Bladder microvascular endothelial cell (primary cell): Measurements from ENCODE around the gene MDM4. TPM values are rescaled to one million over a fixed set of nuclear protein-coding genes. Genes with fewer than 3 reads are reported as not detected.

Experiments used
- total RNA-seq: library from RNA; depleted of rRNA; stranded (reverse); fragments of >200 nt; gene quantifications from 2 replicates; pipeline ENCODE4 v1.2.3, GENCODE V29; 2014

The MDM4 gene, protein sequence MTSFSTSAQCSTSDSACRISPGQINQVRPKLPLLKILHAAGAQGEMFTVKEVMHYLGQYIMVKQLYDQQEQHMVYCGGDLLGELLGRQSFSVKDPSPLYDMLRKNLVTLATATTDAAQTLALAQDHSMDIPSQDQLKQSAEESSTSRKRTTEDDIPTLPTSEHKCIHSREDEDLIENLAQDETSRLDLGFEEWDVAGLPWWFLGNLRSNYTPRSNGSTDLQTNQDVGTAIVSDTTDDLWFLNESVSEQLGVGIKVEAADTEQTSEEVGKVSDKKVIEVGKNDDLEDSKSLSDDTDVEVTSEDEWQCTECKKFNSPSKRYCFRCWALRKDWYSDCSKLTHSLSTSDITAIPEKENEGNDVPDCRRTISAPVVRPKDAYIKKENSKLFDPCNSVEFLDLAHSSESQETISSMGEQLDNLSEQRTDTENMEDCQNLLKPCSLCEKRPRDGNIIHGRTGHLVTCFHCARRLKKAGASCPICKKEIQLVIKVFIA
- 12.8 and 43.1 TPM in 2 replicates for total RNA-seq

DNA sequence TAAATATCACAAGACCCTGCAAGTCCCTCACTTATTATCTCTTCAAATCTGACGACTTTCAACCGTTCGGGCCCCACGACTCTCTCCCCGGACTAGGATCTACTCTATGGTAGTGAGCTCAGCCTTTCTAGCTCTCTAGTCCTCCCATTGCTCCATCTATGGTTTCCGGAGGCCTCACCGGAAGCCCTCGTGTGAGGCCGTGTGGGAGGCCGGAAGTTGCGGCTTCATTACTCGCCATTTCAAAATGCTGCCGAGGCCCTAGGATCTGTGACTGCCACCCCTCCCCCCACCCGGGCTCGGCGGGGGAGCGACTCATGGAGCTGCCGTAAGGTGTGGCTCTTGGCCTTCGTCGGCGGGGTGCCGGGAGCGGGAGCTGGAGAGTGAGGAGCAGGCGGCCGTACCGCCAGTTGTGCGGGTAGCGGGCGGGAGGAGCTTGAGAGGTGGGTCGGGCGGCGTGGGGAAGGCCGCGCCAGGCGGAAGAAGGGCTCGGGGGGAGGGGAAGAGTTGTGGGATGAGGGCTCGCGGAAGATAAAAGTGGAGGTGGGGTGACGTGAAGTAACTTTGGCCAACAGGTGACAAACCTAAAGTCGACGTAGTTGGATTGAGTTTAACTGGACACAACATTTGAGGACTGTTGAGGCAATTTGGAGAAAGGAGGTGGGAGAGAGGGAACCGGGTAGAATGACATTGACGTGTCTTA, at the start of gene MDM4:
TSS of gene MDM4 (plus strand) at position 227 of the 700 bp plus-strand sequence. CDS start 9,113 bp downstream, outside the sequence.

DNA sequence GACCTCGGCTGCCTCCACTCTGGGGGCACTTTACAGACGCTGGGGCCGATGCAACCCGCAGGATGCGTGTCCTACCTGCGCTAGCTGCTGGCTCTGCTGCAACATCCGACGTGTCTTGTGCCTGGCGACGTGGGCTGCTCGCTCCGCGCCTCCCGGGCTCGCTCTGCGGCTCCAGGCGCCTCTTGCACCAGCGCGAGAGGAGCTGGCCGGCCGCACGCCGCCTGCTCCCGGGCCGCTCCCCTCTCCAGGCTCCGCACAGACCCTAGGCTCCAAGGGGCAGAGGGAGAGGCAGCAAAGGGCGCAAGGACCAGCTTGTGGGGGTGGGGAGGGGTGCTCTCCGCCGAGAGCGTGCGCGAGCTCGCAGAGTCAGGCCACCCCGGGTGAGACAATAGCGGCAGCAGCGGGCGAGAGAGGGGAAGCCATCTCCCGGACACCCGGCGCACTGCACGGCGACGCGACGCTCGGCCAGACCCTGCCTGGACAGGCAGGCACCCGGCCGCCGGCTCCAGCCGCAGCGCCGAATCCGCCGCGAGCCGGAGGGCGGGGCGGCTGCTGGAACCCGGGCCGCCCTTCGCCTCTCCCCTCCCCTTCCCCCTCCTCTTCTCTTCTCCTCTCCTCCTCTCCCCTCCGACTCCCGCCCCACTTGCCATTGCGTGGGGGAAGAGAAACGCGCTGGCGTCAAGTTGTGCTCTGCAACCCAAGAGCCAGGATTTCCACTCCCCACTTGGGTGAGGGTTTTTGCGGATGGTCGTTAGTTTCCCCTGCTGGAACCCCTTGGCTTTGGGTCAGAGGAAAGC, 21.7 kb upstream of the MDM4 start, which contains the start of gene PIK3C2B:
TSS of gene PIK3C2B (minus strand) at position 525 of the 797 bp plus-strand sequence. CDS start 25,003 bp downstream, outside the sequence.

Other genes starting within 250 kb of the MDM4 start
- 1.3 and 4.3 TPM in 2 replicates for gene PLEKHA6, start 156.5 kb upstream of the MDM4 start, total RNA-seq
- 15.9 and 27.8 TPM in 2 replicates for gene PPP1R15B, start 104.6 kb upstream of the MDM4 start, total RNA-seq
- gene PIK3C2B, start 21.6 kb upstream of the MDM4 start, total RNA-seq, result 16.5 and 30.3 TPM in 2 replicates
- 0.19 TPM in 1 of 2 replicates, not detected in the other for gene LRRN2, start 169.3 kb downstream of the MDM4 start, total RNA-seq